OCI-LY7 (cell line): Measurements from ENCODE around the gene CASQ2. TPM values are rescaled to one million over a fixed set of nuclear protein-coding genes. Genes with fewer than 3 reads are reported as not detected.

Experiments used
- BruUV-seq: library from RNA; stranded (reverse); fragments of 400-500 nt; replicated peaks from 2 replicates; lab custom pipeline; 2021; lab: Mats Ljungman, UMichigan
- CTCF ChIA-PET: fragments of 300-600 bp; sonication (Branson Sonifier 250); formaldehyde crosslinking; loops from one replicate; lab custom pipeline; 2022; ENCODE audit warnings: antibody characterized with exemption; ENCODE audit not compliant: unreplicated experiment; lab: Charles Lee
- POLR2A ChIA-PET: fragments of 300-600 bp; sonication (Branson Sonifier 250); formaldehyde crosslinking; loops from one replicate; lab custom pipeline; 2022; ENCODE audit warnings: antibody characterized with exemption; lab: Charles Lee
- DNase-seq: peaks from one replicate; pipeline ENCODE4 v3.0.0-alpha.2; 2015; ENCODE audit warnings: low spot score
- H2AFZ ChIP-seq: fragments of 200-600 bp; sonication (generic), shearing (Covaris generic); 2 replicates; pipeline ENCODE4 v1.6.1; 2014; ENCODE audit warnings: mild to moderate bottlenecking, antibody characterized with exemption, low read length, moderate library complexity
- H3K27ac ChIP-seq: fragments of 200-600 bp; sonication (generic); 2 replicates; pipeline ENCODE4 v1.5.1; 2014; ENCODE audit warnings: mixed run types, low read depth, mild to moderate bottlenecking, moderate library complexity, low read length, inconsistent platforms; ENCODE audit not compliant: poor library complexity, severe bottlenecking
- H3K36me3 ChIP-seq: fragments of 200-600 bp; sonication (generic); 2 replicates; pipeline ENCODE4 v1.6.1; 2014; ENCODE audit warnings: mild to moderate bottlenecking, antibody characterized with exemption, low read length, moderate library complexity, mixed read lengths; ENCODE audit not compliant: insufficient read depth
- H3K4me1 ChIP-seq: fragments of 200-600 bp; sonication (generic); 2 replicates; pipeline ENCODE4 v1.5.1; 2014; ENCODE audit warnings: mild to moderate bottlenecking, low read length; ENCODE audit not compliant: insufficient read depth, poor library complexity, severe bottlenecking
- H3K4me2 ChIP-seq: fragments of 200-600 bp; sonication (generic); 2 replicates; pipeline ENCODE4 v1.6.1; 2014; ENCODE audit warnings: mild to moderate bottlenecking, low read length
- H3K4me3 ChIP-seq: fragments of 200-600 bp; sonication (generic); 2 replicates; pipeline ENCODE4 v1.5.1; 2014; ENCODE audit warnings: mild to moderate bottlenecking, low read depth, low read length; ENCODE audit not compliant: poor library complexity, severe bottlenecking
- H3K79me2 ChIP-seq: fragments of 200-600 bp; sonication (generic); 2 replicates; pipeline ENCODE4 v1.6.1; 2016; ENCODE audit warnings: low read depth, mild to moderate bottlenecking, low read length, moderate library complexity, mixed read lengths; ENCODE audit not compliant: insufficient read depth
- H3K9me2 ChIP-seq: fragments of 200-600 bp; sonication (generic); 2 replicates; pipeline ENCODE4 v1.6.1; 2016; ENCODE audit warnings: mild to moderate bottlenecking, low read length, mixed read lengths; ENCODE audit not compliant: insufficient read depth
- H3K9me3 ChIP-seq: fragments of 200-600 bp; sonication (generic); 2 replicates; pipeline ENCODE4 v1.6.1; 2014; ENCODE audit warnings: mild to moderate bottlenecking, mixed run types, low read length, mixed read lengths
- H4K20me1 ChIP-seq: fragments of 200-600 bp; sonication (generic); 2 replicates; pipeline ENCODE4 v1.6.1; 2014; ENCODE audit warnings: mild to moderate bottlenecking, antibody characterized with exemption, low read length, moderate library complexity, mixed read lengths; ENCODE audit not compliant: insufficient read depth
- CTCF ChIP-seq: fragments of 200-600 bp; sonication (generic); conservative IDR thresholded peaks from 2 replicates; pipeline ENCODE4 v1.5.1; 2014; ENCODE audit warnings: mild to moderate bottlenecking, antibody characterized with exemption, low read length, moderate library complexity, mixed read lengths
- EZH2phosphoT487 ChIP-seq: fragments of 200-600 bp; sonication (generic); IDR thresholded peaks from 2 replicates; pipeline ENCODE4 v1.6.1; 2018; ENCODE audit warnings: low read depth, borderline replicate concordance, mild to moderate bottlenecking, mixed run types, antibody characterized with exemption, low read length, moderate library complexity, mixed read lengths
- intact Hi-C: fragments of 100-400 bp; cut with micrococcal nuclease; formaldehyde crosslinking; loops from one replicate; pipeline ENCODE4 v1.10.0; 2022; ENCODE audit not compliant: unreplicated experiment
- total RNA-seq, 2 experiments: library from RNA; depleted of rRNA in 1 of 2; stranded (reverse); fragments of >200 nt in 1 of 2; shearing (Covaris generic) in 1 of 2; gene quantifications; 2 replicates each; pipeline ENCODE4 v1.2.3, GENCODE V29; 2014 to 2022

The CASQ2 gene
- total RNA-seq, 2 experiments from 2014 or later = not detected

- Histone ChIP-seq H2AFZ (no peak overlapping the region), H3K4me1 (no peaks in the 10 kb centered on the region), H4K20me1 (no peaks in the 10 kb centered on the region), H3K9me2 (no peaks in the 10 kb centered on the region), H3K79me2 (no peaks in the 10 kb centered on the region), H3K36me3 (no peaks in the 10 kb centered on the region), H3K4me2 (no peak overlapping the region), H3K9me3 (no peaks in the 10 kb centered on the region), H3K4me3 (no peak overlapping the region), H3K27ac (no peak overlapping the region)
- POLR2A ChIA-PET = no interaction called here
- intact Hi-C loops = no loop called here
- no peak for TF ChIP-seq CTCF
- no peak for TF ChIP-seq EZH2phosphoT487
- no TSS peak for BruUV-seq
- CTCF ChIA-PET = no interaction called here
- DNase-seq = no peak
Measured at GRCh38 chr1:115692224-115692623, 76.3 kb downstream of the CASQ2 start.

- no TSS peak for BruUV-seq
- Histone ChIP-seq H3K9me2 (no peaks in the 10 kb centered on the region), H3K27ac (no peak overlapping the region), H3K36me3 (no peaks in the 10 kb centered on the region), H2AFZ (no peak overlapping the region), H4K20me1 (no peaks in the 10 kb centered on the region), H3K4me1 (no peaks in the 10 kb centered on the region), H3K4me3 (no peak overlapping the region), H3K4me2 (no peak overlapping the region), H3K9me3 (no peaks in the 10 kb centered on the region), H3K79me2 (no peaks in the 10 kb centered on the region)
- intact Hi-C loops = no loop called here
- POLR2A ChIA-PET = no interaction called here
- no peak for DNase-seq
- TF ChIP-seq EZH2phosphoT487 = no peak
- CTCF ChIA-PET = no interaction called here
Measured at GRCh38 chr1:115690972-115691371, 77.5 kb downstream of the CASQ2 start.

GRCh38 chr1:115687744-115688143, 80.8 kb downstream of the CASQ2 start:
- H3K9me3 ChIP-seq = no peaks in the 10 kb centered on the region
- POLR2A ChIA-PET = interaction anchor here (0.6 kb wide), 1 partner anchor 1357 kb away, joined by 3 read pairs; no protein-coding TSS in a partner anchor
- intact Hi-C loops = no loop called here
- no peaks in the 10 kb centered on the region for H3K36me3 ChIP-seq
- no TSS peak for BruUV-seq
- no peak overlapping the region for H3K4me2 ChIP-seq
- H2AFZ ChIP-seq = no peak overlapping the region
- H3K4me1 ChIP-seq = no peaks in the 10 kb centered on the region
- TF ChIP-seq EZH2phosphoT487 = no peak
- TF ChIP-seq CTCF = no peak
- no peak overlapping the region for H3K27ac ChIP-seq
- no peak overlapping the region for H3K4me3 ChIP-seq
- H4K20me1 ChIP-seq = no peaks in the 10 kb centered on the region
- DNase-seq = no peak
- H3K9me2 ChIP-seq = no peaks in the 10 kb centered on the region
- CTCF ChIA-PET = no interaction called here
- no peaks in the 10 kb centered on the region for H3K79me2 ChIP-seq
